Epithelial cell of prostate (primary cell): Measurements from ENCODE around the gene HDDC3.

Source experiments
- DNase-seq: peaks from one replicate; pipeline ENCODE4 v3.0.0-alpha.2; 2011; ENCODE audit warnings: low read depth, low spot score
- H3K27ac ChIP-seq: fragments of 450-650 bp; 2 replicates; pipeline ENCODE4 v1.5.1; 2017; ENCODE audit warnings: mild to moderate bottlenecking

Gene HDDC3, protein sequence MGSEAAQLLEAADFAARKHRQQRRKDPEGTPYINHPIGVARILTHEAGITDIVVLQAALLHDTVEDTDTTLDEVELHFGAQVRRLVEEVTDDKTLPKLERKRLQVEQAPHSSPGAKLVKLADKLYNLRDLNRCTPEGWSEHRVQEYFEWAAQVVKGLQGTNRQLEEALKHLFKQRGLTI

DNA sequence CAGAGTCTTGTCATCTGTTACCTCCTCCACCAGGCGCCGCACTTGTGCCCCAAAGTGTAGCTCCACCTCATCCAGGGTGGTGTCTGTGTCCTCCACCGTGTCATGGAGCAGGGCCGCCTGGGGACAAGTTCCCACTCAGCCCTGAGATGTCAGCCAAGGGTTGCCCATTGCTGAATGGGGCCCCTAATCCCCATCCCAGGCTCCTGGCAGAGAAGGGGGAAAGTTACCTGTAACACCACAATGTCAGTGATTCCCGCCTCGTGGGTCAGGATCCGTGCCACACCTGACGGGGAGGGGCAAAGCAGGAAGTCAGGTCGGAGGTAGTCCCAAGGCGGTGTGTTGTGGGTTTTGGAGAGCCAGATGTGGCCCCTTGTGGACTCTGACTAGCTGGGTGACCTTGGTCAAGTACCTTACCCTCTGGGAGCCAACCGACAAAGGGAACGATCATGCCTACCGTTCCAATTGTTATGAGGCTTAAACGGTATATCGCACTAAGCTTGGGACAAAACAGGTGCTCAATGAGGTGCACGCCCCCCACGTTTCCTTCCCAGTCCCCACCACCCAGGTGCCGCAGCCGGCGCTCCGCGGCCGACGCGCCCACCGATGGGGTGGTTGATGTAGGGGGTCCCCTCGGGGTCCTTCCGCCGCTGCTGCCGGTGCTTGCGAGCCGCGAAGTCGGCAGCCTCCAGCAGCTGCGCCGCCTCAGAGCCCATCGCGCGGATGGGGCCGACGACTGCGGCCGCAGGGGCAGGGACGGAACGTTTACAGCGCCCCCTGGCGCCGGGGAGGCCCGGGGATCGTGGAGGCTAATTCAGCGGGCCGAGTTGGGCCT lies at the start of gene HDDC3:
Gene HDDC3, minus strand, starts transcription at position 722 of the 832 bp plus-strand sequence. Its CDS starts 9 bp downstream, at position 713.
- no peak for DNase-seq
- peak within 1 kb of the TSS; percentile 77 for H3K27ac ChIP-seq

GRCh38 chr15:90982135-90982534 lies 49.8 kb upstream of the HDDC3 start:
- H3K27ac ChIP-seq: peak overlapping the region; percentile 26
- no peak for DNase-seq

- H3K27ac ChIP-seq: no peak overlapping the region
- no peak for DNase-seq
These were observed 49.3 kb upstream of the HDDC3 start for GRCh38 chr15:90981681-90982080.

DNA sequence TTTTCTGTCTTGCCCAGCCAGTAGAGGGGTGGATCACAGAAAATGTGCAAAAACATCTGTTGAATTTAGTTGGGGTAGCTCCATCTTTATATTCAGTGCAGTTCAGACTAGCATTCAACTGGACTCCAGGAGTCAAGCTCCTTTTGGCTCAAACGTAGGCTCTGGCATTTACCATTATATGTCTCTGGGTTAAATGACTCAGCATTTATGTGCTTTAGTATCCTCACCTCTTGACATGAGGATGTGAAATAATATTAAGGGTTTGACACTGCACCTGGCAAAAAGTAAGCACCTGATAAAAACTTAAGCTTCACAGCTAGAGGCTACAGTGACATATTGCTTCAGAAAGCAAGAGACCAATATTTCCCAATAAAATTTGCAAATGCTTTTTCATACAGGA lies 47.2 kb upstream of the HDDC3 start:
- DNase-seq: no peak
- no peak overlapping the region for H3K27ac ChIP-seq

GRCh38 chr15:90974216-90974615 lies 41.9 kb upstream of the HDDC3 start:
- no peak overlapping the region for H3K27ac ChIP-seq
- DNase-seq: no peak

- no peak overlapping the region for H3K27ac ChIP-seq
- DNase-seq: no peak
These were observed 39.8 kb upstream of the HDDC3 start for GRCh38 chr15:90972133-90972532.

DNA sequence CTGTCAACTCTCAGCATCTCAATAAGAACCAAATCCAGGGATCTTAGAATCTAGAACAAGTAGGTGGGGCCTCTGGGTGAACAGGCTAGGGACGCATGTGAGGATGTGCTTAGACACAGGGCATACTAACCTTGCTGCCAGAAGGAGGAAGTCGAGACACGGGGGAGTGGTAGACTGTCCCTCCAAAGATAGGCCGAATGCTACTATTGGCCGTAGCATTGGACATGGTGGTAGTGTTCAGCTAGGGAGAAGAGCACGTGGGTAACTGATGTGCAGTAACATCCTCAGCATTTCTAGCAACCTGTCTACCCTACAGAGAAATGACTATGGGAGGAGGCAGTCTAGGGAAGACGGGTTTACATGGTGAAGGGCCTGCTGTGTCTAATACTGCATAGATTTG lies 37.9 kb upstream of the HDDC3 start:
- DNase-seq: no peak
- no peak overlapping the region for H3K27ac ChIP-seq

- no peak for DNase-seq
- H3K27ac ChIP-seq: no peak overlapping the region
These were observed 36.1 kb upstream of the HDDC3 start for GRCh38 chr15:90968434-90968833.

- DNase-seq: no peak
- no peak overlapping the region for H3K27ac ChIP-seq
These were observed 34.9 kb upstream of the HDDC3 start for GRCh38 chr15:90967206-90967605.

DNA sequence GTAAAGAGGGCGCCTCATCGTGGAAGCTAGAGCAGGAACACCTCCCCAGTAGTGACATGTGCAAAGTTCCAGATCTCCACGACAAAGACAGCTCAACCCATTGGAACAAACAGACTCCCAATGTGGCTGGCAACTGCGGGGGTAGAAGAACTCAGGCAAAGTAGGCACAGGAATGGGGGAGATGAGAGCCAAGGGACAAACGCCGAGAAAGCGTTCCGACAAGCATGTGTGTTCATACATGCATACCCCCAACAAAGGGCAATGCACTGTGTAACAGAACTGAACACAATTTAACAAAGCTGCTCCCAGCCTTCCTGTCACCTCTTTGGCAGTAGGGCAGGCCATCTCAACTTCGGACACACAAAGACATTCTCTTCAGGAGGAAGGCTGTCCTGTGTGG lies 33.9 kb upstream of the HDDC3 start:
- no peak for DNase-seq
- H3K27ac ChIP-seq: no peak overlapping the region

- no peak for DNase-seq
These were observed 29.7 kb upstream of the HDDC3 start for GRCh38 chr15:90962021-90962420.

GRCh38 chr15:90960298-90961091 lies 28.1 kb upstream of the HDDC3 start:
- DNase-seq: no peak
- H3K27ac ChIP-seq: no peak overlapping the region

More at GRCh38 chr15:90962021-90962420, 29.7 kb upstream of the HDDC3 start:
- no peak overlapping the region for H3K27ac ChIP-seq

DNA sequence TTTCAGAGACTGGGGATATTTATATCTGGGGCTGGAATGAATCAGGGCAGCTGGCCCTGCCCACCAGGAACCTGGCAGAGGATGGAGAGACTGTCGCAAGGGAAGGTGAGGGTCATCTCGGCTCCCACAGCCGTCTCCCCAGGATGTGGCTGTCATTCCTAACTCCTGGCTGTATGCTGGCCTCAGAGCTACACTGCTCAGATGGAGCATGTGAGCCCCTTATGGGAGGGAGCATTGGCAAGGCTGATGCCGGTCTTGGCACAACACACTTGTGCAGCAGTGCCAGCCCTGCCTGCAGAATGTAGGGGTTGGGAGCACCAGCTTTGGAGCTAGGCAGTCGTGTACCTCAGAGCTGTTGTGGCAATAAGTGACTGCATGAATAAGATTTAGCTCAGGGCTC lies 27.5 kb upstream of the HDDC3 start:
- no peak for DNase-seq
- H3K27ac ChIP-seq: no peak overlapping the region

GRCh38 chr15:90959028-90959595 lies 26.8 kb upstream of the HDDC3 start:
- no peak overlapping the region for H3K27ac ChIP-seq
- DNase-seq: no peak

DNA sequence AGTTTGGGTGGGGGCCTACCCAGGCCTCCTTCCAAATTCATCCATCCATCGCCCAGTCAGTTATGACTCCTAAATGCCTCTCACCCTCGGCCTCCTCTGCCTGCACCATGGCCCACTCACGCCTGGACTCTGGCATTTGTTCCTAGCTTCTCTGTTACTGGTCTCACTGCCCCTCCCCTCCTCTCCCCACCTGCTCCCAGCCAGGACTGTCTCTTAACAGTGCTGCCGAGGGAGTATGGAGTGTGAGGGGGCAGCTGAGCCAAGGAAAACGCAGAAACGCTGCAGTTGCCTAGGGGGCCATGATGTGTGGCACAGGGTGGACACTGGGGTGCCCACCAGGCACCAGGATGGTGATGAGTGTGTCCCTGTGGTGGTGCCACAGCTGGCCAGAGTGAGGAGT lies 25.4 kb upstream of the HDDC3 start:
- no peak overlapping the region for H3K27ac ChIP-seq
- DNase-seq: no peak

GRCh38 chr15:90957031-90957790 lies 24.9 kb upstream of the HDDC3 start:
- DNase-seq: no peak
- no peak overlapping the region for H3K27ac ChIP-seq

DNA sequence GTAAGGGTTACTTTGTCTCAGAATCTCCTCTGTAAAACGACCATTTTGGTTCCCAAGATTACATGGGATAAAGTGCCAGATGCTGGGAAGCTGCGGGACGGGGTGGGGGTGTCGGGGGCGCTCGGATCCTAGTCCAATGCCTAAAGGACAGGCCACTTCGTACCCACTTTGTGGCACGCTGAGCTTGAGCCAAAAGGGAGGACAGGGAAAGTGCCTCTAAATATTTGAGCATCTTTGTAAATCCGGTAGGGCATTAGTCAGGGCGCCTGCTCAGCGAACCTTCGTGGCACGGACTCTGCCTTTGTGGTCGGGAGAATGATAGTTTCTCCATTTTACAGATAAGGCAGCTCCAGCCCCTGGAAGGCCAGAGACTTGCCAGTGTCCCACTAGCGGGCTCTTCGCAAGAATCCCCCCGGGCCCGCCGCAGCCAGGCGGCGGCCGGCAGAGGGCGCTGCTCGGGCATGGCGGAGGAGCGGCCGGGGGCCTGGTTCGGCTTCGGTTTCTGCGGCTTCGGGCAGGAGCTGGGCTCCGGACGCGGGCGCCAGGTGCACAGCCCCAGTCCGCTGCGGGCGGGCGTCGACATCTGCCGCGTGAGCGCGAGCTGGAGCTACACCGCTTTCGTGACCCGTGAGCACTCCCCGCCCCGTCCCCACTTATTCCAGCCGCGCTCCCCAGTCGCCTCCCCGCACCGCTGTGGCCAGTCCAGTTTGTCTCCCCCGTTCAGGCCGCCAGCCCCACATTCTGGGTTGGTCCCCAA lies 24.1 kb upstream of the HDDC3 start:
- DNase-seq: no peak

DNA sequence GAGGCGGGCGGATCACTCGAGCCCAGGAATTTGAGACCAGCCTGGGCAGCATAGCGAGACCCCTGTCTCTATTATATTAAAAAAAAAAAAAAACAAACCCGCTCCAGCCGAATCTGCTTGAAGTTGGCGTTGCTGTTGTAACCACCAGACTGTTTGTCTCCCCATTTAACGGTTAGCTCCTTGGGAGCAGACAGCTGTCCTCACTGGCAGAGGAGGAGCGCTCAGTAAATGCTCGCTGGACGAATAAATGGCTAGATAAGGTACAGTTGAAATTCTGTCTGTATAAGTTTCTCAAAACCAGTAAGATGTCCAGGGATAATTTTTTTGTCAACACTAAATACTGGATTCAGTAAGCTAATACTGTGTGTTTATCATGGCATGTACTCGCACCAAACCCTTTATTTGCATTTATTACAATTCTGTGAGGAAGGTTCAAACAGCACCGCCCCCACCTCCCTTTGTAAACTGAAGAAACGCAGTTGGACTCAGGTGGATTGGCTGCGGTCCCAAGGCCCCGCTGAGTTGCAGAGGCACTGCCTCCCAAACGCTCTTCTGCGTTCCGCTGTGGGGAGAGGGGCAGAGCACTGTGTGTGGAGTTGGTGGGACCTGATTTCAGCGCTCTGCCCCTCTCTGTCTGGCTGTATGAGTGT lies 23.4 kb upstream of the HDDC3 start:
- DNase-seq: no peak
- H3K27ac ChIP-seq: no peak overlapping the region

More for the DNA sequence above, 24.1 kb upstream of the HDDC3 start:
- H3K27ac ChIP-seq: no peak overlapping the region
